WTC11 (cell line): ENCODE data around the gene NR0B1. TPM values are rescaled to one million over a fixed set of nuclear protein-coding genes. Genes with fewer than 3 reads are reported as not detected.

Experiments
- ATAC-seq: fragments of 200-7000 bp; cut with Tn5 transposase; 2 replicates; pipeline ENCODE4 v1.10.0; 2021; ENCODE audit warnings: mild to moderate bottlenecking, moderate library complexity
- CTCF ChIA-PET: fragments of 300-600 bp; sonication (Branson Sonifier 250); formaldehyde crosslinking; loops from one replicate; lab custom pipeline; 2021; ENCODE audit warnings: antibody characterized with exemption; lab: Charles Lee
- POLR2A ChIA-PET: fragments of 350-600 bp; sonication (Branson Sonifier 250); formaldehyde crosslinking; loops from one replicate; lab custom pipeline; 2021; ENCODE audit warnings: antibody characterized with exemption; lab: Charles Lee
- DNase-seq: peaks from one replicate; pipeline ENCODE4 v3.0.0; 2021; ENCODE audit warnings: low spot score
- H3K27ac Mint-ChIP-seq: 2 replicates; pipeline ENCODE4 v1.8.0; 2021; ENCODE audit warnings: mixed read lengths
- H3K27me3 Mint-ChIP-seq: 2 replicates; pipeline ENCODE4 v1.8.0; 2021; ENCODE audit warnings: low read depth, mild to moderate bottlenecking, moderate library complexity, mixed read lengths
- H3K36me3 Mint-ChIP-seq: 2 replicates; pipeline ENCODE4 v1.8.0; 2021; ENCODE audit warnings: mixed read lengths
- H3K4me1 Mint-ChIP-seq: 2 replicates; pipeline ENCODE4 v1.8.0; 2022; ENCODE audit warnings: mixed read lengths
- H3K4me3 Mint-ChIP-seq: 2 replicates; pipeline ENCODE4 v1.8.0; 2021; ENCODE audit warnings: mild to moderate bottlenecking, moderate library complexity, mixed read lengths
- H3K9me3 Mint-ChIP-seq: 2 replicates; pipeline ENCODE4 v1.8.0; 2021; ENCODE audit warnings: mixed read lengths
- ATF2 ChIP-seq: sonication (generic); formaldehyde crosslinking; IDR thresholded peaks from 2 replicates; pipeline ENCODE4 v1.8.1; 2022; ENCODE audit warnings: low read depth, missing genetic modification reagents, borderline replicate concordance
- CREM ChIP-seq: sonication (generic); formaldehyde crosslinking; IDR thresholded peaks from 2 replicates; pipeline ENCODE4 v1.8.1; 2022; ENCODE audit warnings: mild to moderate bottlenecking, missing genetic modification reagents, moderate library complexity
- ELF4 ChIP-seq: sonication (generic); formaldehyde crosslinking; IDR thresholded peaks from 2 replicates; pipeline ENCODE4 v1.8.1; 2022; ENCODE audit warnings: low read depth, mild to moderate bottlenecking, moderate library complexity, missing genetic modification reagents
- EMX1 ChIP-seq: fragments of 250-450 bp; sonication (Bioruptor Pico); IDR thresholded peaks from 2 replicates; pipeline ENCODE4 v1.8.0; 2021; ENCODE audit warnings: mild to moderate bottlenecking
- ETV6 ChIP-seq: sonication (generic); formaldehyde crosslinking; IDR thresholded peaks from 2 replicates; pipeline ENCODE4 v1.8.1; 2022; ENCODE audit warnings: mild to moderate bottlenecking, missing genetic modification reagents
- FOXP1 ChIP-seq: sonication (generic); formaldehyde crosslinking; IDR thresholded peaks from 2 replicates; pipeline ENCODE4 v1.8.0; 2022; ENCODE audit warnings: missing genetic modification reagents, mild to moderate bottlenecking, moderate library complexity, borderline replicate concordance
- FOXP4 ChIP-seq: sonication (generic); formaldehyde crosslinking; IDR thresholded peaks from 2 replicates; pipeline ENCODE4 v1.8.0; 2022; ENCODE audit warnings: mild to moderate bottlenecking, missing genetic modification reagents
- IRF2 ChIP-seq: sonication (generic); formaldehyde crosslinking; IDR thresholded peaks from 2 replicates; pipeline ENCODE4 v1.8.0; 2022; ENCODE audit warnings: low read depth, missing genetic modification reagents, borderline replicate concordance
- MLX ChIP-seq: sonication (generic); formaldehyde crosslinking; IDR thresholded peaks from 2 replicates; pipeline ENCODE4 v1.8.1; 2023; ENCODE audit warnings: mild to moderate bottlenecking, missing genetic modification reagents, moderate library complexity
- SMAD4 ChIP-seq: sonication (generic); formaldehyde crosslinking; IDR thresholded peaks from 2 replicates; pipeline ENCODE4 v1.8.0; 2022; ENCODE audit warnings: mild to moderate bottlenecking, missing genetic modification reagents
- TCF7 ChIP-seq: sonication (generic); formaldehyde crosslinking; IDR thresholded peaks from 2 replicates; pipeline ENCODE4 v1.8.0; 2022; ENCODE audit warnings: mild to moderate bottlenecking, low read depth, missing genetic modification reagents, moderate library complexity
- USF2 ChIP-seq: sonication (generic); formaldehyde crosslinking; IDR thresholded peaks from 2 replicates; pipeline ENCODE4 v1.8.1; 2023; ENCODE audit warnings: mild to moderate bottlenecking, missing genetic modification reagents, moderate library complexity
- ZNF121 ChIP-seq: sonication (generic); formaldehyde crosslinking; IDR thresholded peaks from 2 replicates; pipeline ENCODE4 v1.8.0; 2023; ENCODE audit warnings: missing genetic modification reagents
- ZNF416 ChIP-seq: fragments of 250-450 bp; sonication (Bioruptor Pico); IDR thresholded peaks from 2 replicates; pipeline ENCODE4 v1.9.0; 2021; ENCODE audit warnings: mild to moderate bottlenecking, inconsistent platforms
- ZNF532 ChIP-seq: fragments of 250-450 bp; sonication (Bioruptor Pico); IDR thresholded peaks from 2 replicates; pipeline ENCODE4 v1.9.0; 2021; ENCODE audit warnings: mild to moderate bottlenecking, borderline replicate concordance
- total RNA-seq: library from RNA; stranded (reverse); gene quantifications from 3 replicates; pipeline ENCODE4 v1.2.3, GENCODE V29; 2021
- TF ChIP-seq, protein P1 (sequence below): sonication (generic); formaldehyde crosslinking; IDR thresholded peaks from 2 replicates; pipeline ENCODE4 v1.8.1; 2022; ENCODE audit warnings: low read depth, mild to moderate bottlenecking, moderate library complexity, missing genetic modification reagents, borderline replicate concordance
- TF ChIP-seq, protein P2 (sequence below): fragments of 250-450 bp; sonication (Bioruptor Pico); IDR thresholded peaks from 2 replicates; pipeline ENCODE4 v1.9.0; 2021; ENCODE audit warnings: mild to moderate bottlenecking

The NR0B1 gene
- total RNA-seq, 1 experiment from 2014 or later, result 0.20 TPM

- Mint-ChIP-seq H3K9me3 (peaks cover 10% of the 10 kb centered on the region), H3K4me1 (peaks cover 6% of the 10 kb centered on the region), H3K27ac (no peak overlapping the region), H3K4me3 (no peak overlapping the region), H3K27me3 (peaks cover 2% of the 10 kb centered on the region; the same call in 1 of the 2 replicates), H3K36me3 (peaks cover 6% of the 10 kb centered on the region; the same call in 1 of the 2 replicates)
- ATAC-seq, result no peak
- POLR2A ChIA-PET, result no interaction called here
- DNase-seq, result no peak
- CTCF ChIA-PET, result no interaction called here
- TF ChIP-seq CREM (CRISPR knock-in tag) (no peak), ZNF532 (CRISPR knock-in tag) (no peak), SMAD4 (CRISPR knock-in tag) (no peak), USF2 (CRISPR knock-in tag) (no peak), EMX1 (no peak), TCF7 (no peak), FOXP4 (no peak)
- TF ChIP-seq, protein P1, sequence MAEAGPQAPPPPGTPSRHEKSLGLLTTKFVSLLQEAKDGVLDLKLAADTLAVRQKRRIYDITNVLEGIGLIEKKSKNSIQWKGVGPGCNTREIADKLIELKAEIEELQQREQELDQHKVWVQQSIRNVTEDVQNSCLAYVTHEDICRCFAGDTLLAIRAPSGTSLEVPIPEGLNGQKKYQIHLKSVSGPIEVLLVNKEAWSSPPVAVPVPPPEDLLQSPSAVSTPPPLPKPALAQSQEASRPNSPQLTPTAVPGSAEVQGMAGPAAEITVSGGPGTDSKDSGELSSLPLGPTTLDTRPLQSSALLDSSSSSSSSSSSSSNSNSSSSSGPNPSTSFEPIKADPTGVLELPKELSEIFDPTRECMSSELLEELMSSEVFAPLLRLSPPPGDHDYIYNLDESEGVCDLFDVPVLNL (CRISPR knock-in tag), result no peak
- TF ChIP-seq, protein P2, sequence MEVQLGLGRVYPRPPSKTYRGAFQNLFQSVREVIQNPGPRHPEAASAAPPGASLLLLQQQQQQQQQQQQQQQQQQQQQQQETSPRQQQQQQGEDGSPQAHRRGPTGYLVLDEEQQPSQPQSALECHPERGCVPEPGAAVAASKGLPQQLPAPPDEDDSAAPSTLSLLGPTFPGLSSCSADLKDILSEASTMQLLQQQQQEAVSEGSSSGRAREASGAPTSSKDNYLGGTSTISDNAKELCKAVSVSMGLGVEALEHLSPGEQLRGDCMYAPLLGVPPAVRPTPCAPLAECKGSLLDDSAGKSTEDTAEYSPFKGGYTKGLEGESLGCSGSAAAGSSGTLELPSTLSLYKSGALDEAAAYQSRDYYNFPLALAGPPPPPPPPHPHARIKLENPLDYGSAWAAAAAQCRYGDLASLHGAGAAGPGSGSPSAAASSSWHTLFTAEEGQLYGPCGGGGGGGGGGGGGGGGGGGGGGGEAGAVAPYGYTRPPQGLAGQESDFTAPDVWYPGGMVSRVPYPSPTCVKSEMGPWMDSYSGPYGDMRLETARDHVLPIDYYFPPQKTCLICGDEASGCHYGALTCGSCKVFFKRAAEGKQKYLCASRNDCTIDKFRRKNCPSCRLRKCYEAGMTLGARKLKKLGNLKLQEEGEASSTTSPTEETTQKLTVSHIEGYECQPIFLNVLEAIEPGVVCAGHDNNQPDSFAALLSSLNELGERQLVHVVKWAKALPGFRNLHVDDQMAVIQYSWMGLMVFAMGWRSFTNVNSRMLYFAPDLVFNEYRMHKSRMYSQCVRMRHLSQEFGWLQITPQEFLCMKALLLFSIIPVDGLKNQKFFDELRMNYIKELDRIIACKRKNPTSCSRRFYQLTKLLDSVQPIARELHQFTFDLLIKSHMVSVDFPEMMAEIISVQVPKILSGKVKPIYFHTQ (CRISPR knock-in tag), result no peak
Observed at GRCh38 chrX:30296408-30297254, 12.6 kb downstream of the NR0B1 start.

- Mint-ChIP-seq H3K4me1 (no peaks in the 10 kb centered on the region), H3K27me3 (no peaks in the 10 kb centered on the region), H3K4me3 (no peak overlapping the region), H3K9me3 (no peaks in the 10 kb centered on the region), H3K36me3 (no peaks in the 10 kb centered on the region), H3K27ac (no peak overlapping the region)
- no peak for DNase-seq
- ATAC-seq, result no peak
- POLR2A ChIA-PET, result no interaction called here
- CTCF ChIA-PET, result no interaction called here
- TF ChIP-seq FOXP1 (CRISPR knock-in tag), result no peak
- TF ChIP-seq ELF4 (CRISPR knock-in tag), result no peak
- TF ChIP-seq ZNF416 (CRISPR knock-in tag), result no peak
- no peak for TF ChIP-seq MLX (CRISPR knock-in tag)
- TF ChIP-seq ZNF121 (CRISPR knock-in tag), result no peak
- TF ChIP-seq ATF2 (CRISPR knock-in tag), result no peak
- no peak for TF ChIP-seq ETV6
- no peak for TF ChIP-seq IRF2 (CRISPR knock-in tag)
Observed at GRCh38 chrX:30283456-30284200, 25.6 kb downstream of the NR0B1 start.
